GOT3 (cell line): ENCODE measurements around the gene ERBB4.

Source experiments
- DNase-seq: peaks from one replicate; lab custom pipeline; 2025; ENCODE audit warnings: mixed read lengths; lab: John Stamatoyannopoulos, UW

Gene ERBB4

DNA sequence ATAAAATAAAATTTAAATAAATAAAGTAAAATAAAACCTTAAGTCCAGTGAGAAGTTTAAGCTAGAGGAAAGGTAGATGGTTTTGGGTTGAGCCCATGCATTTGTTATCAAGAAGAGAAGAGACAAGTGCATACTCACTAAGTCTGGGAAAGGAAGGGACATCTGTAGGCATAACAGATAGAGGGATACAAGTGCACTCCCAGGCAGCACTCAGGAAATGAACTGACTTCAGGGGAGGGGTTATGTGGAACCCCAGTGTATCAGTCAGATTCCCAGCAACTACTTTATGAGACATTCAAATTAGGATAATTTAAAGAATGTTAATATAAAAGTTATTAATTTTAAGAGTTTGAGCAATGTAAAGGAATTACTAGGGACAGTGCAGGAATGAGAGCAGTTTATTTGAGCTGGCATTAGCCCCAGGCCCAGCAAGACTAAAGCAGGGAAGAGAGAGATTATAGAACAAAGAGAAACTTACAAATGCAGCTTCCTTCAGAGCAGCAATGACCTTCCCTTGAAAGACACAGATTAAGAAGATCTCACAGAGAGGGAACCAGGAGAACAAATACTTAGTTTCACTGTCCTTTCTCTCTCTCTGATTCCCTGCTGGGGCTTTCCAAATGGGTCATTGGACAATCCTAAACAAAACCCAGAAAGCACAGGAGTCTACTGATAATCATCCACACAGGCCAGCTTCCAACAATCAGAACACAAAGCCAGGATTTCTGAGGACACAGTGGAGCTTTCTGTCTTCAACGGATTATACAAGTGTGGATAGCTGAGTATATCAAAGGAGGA is 109.7 kb downstream of the ERBB4 start:
- no peak for DNase-seq

DNA sequence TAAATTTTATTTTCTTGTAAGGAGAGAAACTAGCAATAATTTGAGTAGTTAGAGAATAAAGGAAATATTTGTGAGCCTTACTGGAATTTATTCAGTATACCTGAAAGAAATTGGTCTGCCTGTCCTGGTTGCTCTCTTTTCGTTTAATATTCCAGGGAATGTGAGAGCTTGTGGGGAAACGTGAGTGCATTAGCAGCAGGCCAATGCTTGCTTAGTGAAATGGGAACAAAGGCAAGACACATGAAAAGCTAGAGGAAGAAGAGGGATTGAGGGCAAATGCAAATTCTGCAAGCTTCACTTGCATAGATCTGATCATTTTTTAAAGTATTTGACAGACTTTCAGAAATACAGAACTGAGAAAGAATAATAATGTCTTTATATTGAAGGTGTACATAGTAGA is 111.0 kb downstream of the ERBB4 start:
- DNase-seq: no peak

DNA sequence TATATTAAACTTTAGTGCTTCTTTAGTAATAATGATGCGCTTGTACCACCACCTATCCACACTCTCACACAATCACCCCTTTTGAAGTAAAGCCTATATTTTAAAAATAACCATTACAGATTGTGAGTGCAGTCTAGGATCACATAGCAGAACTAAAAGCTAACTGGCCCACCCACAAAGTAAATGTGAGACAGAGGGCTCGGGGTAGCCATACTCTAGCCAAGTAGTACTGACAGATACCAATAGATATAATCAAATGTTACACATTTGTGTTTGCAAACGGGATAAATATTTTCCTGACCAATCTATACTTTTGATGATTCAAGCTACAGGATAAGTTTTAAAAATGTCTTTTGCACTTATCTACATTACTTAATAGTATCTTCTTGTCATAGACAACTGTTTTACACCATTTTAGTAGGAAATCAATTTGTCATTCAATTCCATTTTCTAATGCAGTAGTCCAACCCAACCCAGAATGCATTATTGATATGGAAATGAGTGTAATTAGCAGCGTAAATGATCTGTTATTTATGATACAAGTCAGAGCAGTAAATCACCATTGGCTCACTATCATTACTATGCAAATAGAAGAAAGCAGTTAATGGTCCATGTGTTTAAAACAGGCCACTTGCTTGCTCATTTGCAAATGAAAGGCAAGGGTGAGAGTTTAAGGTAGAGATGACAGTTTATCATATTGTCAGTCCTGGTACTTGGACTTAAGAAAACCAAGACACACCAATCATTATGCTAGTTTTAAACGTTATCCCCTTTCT is 111.8 kb downstream of the ERBB4 start:
- no peak for DNase-seq

DNA sequence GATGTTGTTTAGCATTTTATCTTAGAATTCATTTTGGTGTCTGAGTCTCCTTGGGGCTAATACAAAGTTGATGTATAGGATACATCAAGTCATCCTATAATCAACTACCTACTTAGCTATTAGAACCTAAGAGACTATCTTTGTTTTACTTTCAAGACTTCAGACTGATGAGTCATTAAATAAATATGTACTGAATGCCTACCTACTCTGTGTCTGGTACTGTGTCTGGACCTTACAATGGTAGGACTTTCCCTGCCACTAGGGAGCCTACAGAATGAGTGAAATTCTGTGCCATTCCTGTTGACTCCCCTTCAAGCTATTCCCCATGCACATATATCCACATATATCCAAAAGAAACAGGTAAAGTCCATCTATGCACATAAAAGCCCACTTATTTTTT is 114.5 kb downstream of the ERBB4 start:
- no peak for DNase-seq

DNA sequence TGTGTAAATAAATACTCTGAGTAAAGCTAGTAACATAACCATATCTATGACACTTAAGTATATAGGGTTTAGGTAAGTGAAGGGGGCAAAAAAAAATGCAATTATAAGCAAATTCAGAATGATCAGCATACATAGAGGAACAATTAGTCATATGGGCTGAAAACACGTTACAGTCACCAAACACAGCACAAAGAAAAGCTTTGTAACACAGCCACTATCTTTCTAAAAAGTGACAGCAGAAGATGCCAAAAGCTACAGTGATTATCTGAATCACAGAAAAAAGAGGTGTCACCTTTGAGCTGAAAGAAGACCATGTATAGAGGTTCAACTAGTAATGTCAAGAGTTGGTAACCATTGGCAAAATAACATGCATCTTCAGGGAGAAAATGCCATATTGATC is 115.5 kb downstream of the ERBB4 start:
- DNase-seq: no peak

DNA sequence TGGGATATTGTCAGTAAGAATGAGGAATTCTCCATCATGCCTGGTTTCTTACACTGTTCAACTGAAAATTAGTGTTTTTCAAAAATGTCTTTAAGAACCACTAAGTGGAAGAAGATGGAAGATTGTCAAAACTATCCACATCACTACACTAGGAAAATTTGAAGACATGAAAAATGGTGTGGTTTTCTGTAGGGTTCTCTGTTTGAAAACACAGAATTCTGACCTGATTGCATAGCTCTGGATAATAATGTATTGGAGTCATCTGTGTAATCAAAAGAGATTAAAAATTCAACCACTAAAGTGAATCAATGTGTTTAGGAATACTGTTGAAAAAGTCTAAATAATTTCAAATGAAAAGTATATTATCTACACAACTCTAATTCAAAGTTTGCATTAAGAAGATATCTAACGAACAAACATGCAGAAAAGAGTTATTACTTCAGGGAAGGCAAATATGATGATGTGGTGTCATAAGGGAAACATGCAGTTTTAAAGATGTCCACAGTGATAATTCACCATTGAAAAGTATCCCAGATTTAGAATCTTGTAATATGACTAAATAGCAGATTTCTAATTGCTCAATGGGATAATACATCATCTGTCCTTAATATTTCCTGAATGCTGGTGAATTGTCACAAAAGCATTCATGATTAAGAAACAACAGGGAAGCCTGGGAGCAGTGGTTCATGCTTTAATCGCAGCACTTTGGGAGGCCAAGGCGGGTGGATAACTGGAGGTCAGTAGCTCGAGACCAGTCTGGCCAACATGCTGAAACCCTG is 116.9 kb downstream of the ERBB4 start:
- no peak for DNase-seq

DNA sequence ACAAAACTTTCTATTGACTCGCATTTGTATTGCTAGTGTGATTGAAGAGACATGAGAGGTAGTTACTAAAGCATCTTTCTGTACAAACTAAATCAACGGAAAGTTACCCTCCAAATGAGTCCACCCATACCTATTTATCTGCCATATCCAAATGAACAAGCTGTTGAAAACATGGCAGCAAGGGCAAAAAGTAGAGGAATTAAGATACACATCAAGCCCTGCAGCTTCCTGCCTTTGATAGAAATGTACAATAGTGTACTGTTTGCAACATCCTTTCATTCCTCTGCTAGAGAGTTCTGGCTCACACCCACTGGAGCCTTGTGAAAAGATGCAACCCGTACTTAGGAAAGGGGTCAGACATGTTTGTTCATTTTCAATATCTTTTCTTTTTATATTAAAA is 122.5 kb downstream of the ERBB4 start:
- DNase-seq: no peak

DNA sequence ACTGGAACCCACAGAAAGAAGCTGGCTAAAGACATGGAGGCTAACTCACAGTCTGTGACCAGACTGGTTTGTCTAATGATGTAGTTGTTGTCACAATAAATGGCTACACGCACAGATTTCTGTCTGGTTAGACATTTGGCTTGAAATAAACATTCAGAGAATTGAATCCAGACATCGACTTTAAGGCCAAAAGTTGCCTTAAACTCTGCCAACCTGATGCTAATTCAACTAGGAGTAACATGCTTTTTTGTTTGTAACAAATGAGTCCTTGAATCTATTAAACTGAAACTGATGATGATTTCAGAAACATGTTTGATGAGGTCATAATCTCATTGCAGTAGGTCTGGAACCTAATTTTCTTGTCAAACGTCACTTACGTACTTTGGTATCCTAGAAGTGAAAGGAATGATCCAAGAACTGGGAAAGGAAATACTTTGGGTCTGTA is 123.8 kb downstream of the ERBB4 start:
- DNase-seq: no peak

DNA sequence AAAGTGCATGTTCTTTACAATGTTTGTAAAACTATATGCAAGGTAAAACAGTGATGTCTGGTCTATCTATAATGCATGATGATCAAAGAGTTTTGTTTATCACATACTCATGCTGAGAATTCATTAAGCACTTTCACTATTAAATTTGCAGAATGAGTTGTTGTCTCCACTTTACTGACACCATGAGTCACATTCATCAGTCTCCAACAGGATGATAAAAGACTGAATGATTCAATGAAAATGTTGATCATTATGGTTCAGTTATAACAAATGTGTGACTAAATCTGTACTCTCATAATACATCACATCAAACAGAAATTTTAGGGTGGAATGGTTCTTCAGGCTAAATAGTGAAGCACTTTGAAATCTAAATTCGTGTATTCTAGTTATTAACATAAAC is 129.0 kb downstream of the ERBB4 start:
- no peak for DNase-seq

DNA sequence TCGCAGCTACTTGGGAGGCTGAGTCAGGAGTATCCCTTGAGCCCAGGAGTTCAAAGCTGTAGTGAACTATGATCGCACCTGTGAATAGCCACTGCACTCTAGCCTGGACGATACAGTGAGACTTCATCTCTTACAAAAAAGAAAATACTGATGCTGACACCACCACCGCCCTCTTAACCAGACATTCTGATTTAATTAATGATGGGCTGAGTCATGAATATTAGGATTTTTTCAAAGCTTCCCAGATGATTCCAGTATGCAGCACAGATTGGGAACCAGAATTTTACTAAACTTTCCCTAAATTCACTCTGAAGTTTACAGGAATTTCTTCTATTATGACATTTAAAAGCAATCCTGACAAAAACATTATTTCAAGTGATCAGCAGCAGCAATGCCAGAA is 130.1 kb downstream of the ERBB4 start:
- no peak for DNase-seq

DNA sequence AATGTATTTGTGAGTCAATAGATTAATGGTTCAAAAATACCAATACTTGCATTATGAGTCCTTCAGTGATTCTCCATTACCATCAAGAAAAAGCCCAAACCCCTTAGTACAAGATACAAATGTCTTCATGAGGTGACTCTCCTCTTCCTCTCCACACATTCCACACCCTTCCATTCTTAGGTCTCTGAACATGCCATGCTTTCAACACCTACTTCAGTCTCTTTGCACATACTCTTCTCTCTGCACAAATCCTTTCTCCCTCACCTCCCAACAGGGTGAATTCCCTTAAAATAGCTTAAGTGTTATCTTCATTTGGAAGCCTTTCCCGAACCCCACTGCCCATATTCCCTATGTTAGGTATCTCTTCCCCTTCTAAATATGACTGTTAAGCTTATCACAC is 131.9 kb downstream of the ERBB4 start:
- no peak for DNase-seq

DNA sequence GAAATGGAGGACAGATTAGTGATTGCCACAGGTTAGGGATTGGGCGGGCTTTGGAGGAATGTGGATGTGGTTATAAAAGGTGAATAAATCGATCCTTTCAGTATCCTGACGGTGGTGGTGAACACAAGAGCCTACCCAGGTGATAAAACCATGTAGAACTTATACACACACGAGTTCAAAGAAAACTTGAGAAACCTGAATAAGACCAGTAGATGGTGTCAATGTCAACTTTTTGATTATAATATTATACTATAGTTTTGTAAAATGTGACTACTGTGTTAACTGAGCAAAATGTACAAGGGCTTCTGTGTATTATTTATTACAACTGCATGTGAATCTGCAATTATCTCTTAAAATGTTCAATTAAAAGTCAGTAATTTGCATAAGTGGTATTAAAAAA is 136.3 kb downstream of the ERBB4 start:
- DNase-seq: no peak

DNA sequence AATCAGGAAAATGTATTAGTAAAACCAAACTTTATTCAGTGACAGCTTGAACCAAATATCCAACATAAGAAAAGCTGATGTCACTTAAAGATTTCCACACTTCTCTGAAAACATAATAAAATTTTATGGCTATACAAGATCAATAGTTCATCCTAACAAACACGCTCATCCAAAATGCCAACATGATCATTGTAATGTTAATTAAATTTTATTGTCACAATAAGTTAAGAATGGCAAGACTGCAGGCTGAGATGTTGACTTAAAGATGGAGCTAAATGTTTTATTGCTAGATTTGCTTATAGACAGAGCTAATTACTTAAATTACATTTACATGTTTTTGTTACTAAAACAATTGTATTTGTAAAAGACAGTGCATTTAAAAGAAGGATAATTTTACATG is 140.3 kb downstream of the ERBB4 start:
- DNase-seq: no peak

DNA sequence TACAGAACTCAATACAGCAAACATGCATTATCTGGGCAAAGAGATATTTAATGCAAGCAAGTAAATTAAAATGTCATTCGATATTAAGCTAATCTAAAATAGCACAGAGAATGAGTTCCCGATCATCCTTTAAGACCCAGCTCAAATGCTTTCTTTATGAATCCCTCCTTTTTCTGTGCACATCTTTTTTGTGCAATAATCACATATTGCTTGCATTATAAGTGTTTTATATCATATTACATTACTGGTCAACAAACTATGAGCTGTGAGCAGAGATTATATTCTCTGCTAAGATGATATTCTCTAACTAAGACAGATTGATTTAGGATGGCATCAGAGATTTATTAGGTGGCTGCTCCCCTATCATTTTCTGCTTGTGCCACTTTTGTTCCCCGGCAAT is 146.1 kb downstream of the ERBB4 start:
- no peak for DNase-seq

DNA sequence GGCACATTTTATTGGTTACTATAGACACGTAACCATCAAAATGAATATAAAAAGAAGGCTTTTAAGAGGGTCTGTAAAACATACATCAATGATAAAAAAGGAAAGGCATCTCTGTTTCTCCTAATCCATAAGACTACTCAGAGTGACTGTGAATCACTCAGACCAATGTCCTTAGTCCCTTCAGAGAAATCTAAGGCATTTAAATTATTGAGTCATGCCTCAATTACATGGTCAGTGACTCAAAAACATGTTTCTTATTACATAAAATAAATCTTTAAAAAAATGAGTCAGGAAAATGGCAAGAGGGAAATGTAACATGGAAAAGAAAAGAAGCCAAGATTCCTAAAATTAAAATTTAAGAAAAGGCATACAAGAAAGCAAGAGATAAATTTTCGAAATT is 146.6 kb downstream of the ERBB4 start:
- DNase-seq: no peak

DNA sequence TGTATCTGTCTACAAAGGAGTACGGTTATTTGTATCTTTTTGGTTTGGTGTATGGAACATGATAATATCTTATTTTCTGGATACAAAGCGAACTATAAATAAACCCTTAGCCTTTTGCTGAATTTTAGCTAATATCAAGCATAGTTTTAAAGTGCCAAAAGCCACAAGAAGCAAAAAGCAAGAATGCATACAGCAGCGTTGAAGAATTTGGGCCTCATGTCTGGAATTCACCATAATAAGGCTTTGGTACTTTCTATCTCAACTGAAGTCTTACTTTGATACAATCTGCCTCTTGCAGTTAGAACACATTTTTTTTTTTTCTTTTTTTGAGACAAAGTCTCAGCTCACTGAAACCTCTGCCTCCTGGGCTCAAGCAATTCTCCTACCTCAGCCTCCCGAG is 151.5 kb downstream of the ERBB4 start:
- DNase-seq: no peak

DNA sequence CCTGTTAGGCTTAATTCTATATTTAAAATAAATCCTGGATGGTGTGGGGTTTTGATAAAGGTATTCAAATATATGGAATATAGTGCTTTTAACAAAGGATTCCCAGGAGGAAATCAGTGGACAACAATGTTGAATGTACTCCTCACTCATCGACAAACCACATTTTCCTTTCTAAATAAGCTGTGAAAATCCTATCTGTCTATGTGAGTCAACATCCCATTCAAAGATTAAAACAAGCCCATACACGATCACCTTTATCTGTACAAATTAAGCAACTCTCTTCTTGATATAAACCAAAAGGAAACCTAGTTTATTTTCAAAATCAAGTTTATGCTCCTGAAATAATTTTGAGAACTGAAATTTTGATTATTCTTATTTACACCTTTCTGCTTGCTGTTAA is 153.4 kb downstream of the ERBB4 start:
- DNase-seq: no peak

DNA sequence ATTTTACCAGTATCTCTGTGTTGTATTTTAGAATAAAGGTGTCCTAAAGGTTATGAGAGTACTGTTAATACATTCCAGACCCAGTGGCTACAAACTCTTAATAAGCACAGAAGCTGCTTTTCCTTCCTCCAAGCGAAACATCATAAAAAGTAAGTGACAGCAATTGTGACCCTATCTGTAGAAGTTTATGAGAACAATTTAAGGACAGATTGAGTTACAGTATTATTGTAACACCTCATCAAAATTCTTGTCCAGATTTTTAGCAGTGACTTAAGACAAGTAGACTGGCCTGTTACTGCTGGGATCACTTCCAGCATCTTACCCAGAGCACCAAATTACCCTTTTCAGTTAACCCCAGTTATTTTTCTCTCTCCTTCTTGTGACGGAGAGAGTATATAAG is 154.6 kb downstream of the ERBB4 start:
- no peak for DNase-seq

DNA sequence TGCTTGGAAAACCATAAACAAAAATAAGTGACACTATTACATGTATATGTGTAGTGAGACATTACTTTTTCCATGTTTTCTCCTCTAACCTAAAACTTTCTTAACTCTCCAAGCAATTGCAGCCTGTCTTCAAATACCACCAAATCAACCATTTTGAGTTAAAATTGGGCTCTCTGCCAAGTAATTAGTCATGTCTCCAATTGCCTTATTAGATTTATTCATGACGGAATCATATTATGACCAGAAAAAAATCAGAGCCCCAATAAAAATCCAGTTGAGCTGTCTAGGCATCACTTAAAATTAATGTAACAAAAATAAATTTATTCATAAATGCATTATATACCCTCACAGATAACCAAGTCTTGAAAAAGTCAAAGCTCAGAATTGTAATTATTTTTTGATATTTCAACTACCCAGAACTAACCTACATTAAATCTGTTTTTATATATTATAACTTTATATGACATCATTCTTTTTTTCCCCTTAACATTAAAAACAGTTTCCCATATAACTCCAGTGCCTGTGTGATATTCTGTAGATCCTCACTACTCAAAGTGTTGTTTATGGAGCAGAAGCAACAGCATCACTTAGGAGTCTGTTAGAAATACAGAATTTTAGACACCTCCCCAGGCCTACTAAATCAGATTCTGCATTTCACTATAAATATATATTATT is 157.0 kb downstream of the ERBB4 start:
- no peak for DNase-seq

DNA sequence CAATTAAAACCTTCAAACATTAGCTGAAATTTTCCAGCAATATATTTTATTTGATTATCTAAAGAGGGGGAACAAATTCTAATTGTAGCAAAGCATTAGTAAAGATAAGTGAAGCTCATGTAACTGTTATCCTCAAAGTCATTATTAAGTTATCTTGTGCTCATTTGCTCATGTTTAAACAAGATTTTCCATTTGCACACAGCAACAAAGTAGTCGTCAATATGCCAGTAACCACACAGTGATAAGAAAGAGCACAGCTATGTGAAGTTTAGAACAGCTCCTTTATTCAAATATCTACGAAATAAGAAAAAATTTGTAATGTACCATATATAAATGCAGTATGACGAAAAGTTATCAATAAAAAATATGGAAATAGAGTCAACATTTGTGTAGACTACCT is 159.5 kb downstream of the ERBB4 start:
- DNase-seq: no peak

DNA sequence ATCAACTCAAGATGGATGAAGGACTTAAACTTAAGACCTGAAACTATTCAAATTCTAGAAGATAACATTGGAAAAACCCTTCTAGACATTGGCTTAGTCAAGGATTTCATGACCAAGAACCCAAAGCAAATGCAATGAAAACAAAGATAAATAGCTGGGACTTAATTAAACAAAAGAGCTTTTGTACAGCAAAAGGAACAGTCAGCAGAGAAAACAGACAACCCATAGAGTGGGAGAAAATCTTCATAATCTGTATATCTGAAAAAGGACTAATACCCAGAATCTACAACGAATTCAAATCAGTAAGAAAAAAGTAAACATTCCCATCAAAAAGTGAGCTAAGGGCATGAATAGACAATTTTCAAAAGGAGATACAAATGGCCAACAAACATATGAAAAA is 171.2 kb downstream of the ERBB4 start:
- no peak for DNase-seq
